Measurements from ENCODE around the gene FMN1. TPM values are rescaled to one million over a fixed set of nuclear protein-coding genes. Genes with fewer than 3 reads are reported as not detected.

FMN1 gene
- total and polyA plus RNA-seq, 2 of the 13 experiments (the other 11 are each of a cell fraction or from before 2014, with no cell fraction given): 0.20 to 0.60 TPM

GRCh38 chr15:33111041-33111451, 83.5 kb downstream of the FMN1 start (continued):
- TF ChIP-seq, protein P1, sequence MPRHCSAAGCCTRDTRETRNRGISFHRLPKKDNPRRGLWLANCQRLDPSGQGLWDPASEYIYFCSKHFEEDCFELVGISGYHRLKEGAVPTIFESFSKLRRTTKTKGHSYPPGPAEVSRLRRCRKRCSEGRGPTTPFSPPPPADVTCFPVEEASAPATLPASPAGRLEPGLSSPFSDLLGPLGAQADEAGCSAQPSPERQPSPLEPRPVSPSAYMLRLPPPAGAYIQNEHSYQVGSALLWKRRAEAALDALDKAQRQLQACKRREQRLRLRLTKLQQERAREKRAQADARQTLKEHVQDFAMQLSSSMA (CRISPR knock-in tag; IDR thresholded peaks at IDR 0.05): no peak
- no peak for TF ChIP-seq YEATS4 (CRISPR knock-in tag; IDR thresholded peaks at IDR 0.05; ENCODE audit: borderline replicate concordance)
- no peak for TF ChIP-seq GABPA (IDR thresholded peaks at IDR 0.05; ENCODE audit: low read depth, low read length)
- TF ChIP-seq GABPA (CRISPR knock-in tag; IDR thresholded peaks at IDR 0.05; ENCODE audit: low read depth): no peak
- TF ChIP-seq, protein P2, sequence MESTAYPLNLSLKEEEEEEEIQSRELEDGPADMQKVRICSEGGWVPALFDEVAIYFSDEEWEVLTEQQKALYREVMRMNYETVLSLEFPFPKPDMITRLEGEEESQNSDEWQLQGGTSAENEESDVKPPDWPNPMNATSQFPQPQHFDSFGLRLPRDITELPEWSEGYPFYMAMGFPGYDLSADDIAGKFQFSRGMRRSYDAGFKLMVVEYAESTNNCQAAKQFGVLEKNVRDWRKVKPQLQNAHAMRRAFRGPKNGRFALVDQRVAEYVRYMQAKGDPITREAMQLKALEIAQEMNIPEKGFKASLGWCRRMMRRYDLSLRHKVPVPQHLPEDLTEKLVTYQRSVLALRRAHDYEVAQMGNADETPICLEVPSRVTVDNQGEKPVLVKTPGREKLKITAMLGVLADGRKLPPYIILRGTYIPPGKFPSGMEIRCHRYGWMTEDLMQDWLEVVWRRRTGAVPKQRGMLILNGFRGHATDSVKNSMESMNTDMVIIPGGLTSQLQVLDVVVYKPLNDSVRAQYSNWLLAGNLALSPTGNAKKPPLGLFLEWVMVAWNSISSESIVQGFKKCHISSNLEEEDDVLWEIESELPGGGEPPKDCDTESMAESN (CRISPR knock-in tag; conservative IDR thresholded peaks at IDR 0.05): no peak
- TF ChIP-seq ZNF331 (CRISPR knock-in tag; IDR thresholded peaks at IDR 0.05): no peak

GRCh38 chr15:33109345-33109744, 85.2 kb downstream of the FMN1 start:
- Histone ChIP-seq H3K27me3 (ENCODE audit: control insufficient read depth in 1 of 2, insufficient read depth in 2 of 2, low read length in 2 of 2) (no peaks in the 10 kb centered on the region; a peak in 1 of 5 replicates), H2AFZ (ENCODE audit: low read length) (no peak overlapping the region), H3K9ac (ENCODE audit: insufficient read depth, low read depth, low read length) (no peak overlapping the region), H4K20me1 (ENCODE audit: insufficient read depth, low read length) (no peaks in the 10 kb centered on the region), H3K4me3 (replicated peaks in 1 of 3; ENCODE audit: insufficient read depth in 1 of 3, low read depth in 2 of 3, low read length in 3 of 3) (no peak overlapping the region), H3K4me2 (ENCODE audit: low read depth, low read length) (no peak overlapping the region), H3K79me2 (ENCODE audit: insufficient read depth, low read length) (no peaks in the 10 kb centered on the region), H3K27ac (ENCODE audit: extremely low read length, insufficient read depth, low read length) (no peak overlapping the region), H3K36me3 (replicated peaks in 1 of 2; ENCODE audit: control insufficient read depth in 1 of 2, insufficient read depth in 2 of 2, low read length in 2 of 2) (no peaks in the 10 kb centered on the region), H3K4me1 (ENCODE audit: insufficient read depth, low read length) (no peaks in the 10 kb centered on the region), H3K9me3 (ENCODE audit: low read length) (no peaks in the 10 kb centered on the region)
- BruUV-seq (replicated peaks): no TSS peak
- CTCF ChIA-PET (ENCODE audit: low intra/inter-chr PET ratio, low total read pairs): no interaction called here
- DNase-seq (ENCODE audit: low spot score): no peak
- POLR2A ChIA-PET: no interaction called here
- intact Hi-C loops (cut with micrococcal nuclease; ENCODE audit: unreplicated experiment): no loop called here
- no peak for TF ChIP-seq ZC3H4 (CRISPR knock-in tag; IDR thresholded peaks at IDR 0.05; ENCODE audit: borderline replicate concordance)
- no peak for TF ChIP-seq RAD51 (IDR thresholded peaks at IDR 0.05; ENCODE audit: borderline replicate concordance)
- TF ChIP-seq PHB2 (IDR thresholded peaks at IDR 0.05; ENCODE audit: partially characterized antibody): no peak
- no peak for TF ChIP-seq KDM5B (CRISPR knock-in tag; IDR thresholded peaks at IDR 0.05; ENCODE audit: borderline replicate concordance)
- no peak for TF ChIP-seq POLR2G (IDR thresholded peaks at IDR 0.05; ENCODE audit: low read depth, low read length)
- TF ChIP-seq, protein P3, sequence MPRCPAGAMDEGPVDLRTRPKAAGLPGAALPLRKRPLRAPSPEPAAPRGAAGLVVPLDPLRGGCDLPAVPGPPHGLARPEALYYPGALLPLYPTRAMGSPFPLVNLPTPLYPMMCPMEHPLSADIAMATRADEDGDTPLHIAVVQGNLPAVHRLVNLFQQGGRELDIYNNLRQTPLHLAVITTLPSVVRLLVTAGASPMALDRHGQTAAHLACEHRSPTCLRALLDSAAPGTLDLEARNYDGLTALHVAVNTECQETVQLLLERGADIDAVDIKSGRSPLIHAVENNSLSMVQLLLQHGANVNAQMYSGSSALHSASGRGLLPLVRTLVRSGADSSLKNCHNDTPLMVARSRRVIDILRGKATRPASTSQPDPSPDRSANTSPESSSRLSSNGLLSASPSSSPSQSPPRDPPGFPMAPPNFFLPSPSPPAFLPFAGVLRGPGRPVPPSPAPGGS (CRISPR knock-in tag; IDR thresholded peaks at IDR 0.05): no peak
- no peak for TF ChIP-seq ZBTB25 (CRISPR knock-in tag; IDR thresholded peaks at IDR 0.05)
- 52% methylated on average over 4 of the region's 4 CpGs for WGBS (ENCODE audit: low lambda C conversion rate)
- in situ Hi-C loops (cut with HindIII; ENCODE audit: extremely low pct_ligation_motif_present, low pct_unique_long_range_greater_than_20kb): no loop called here
- no peak for ATAC-seq
- FAIRE-seq: no peak

Measured in HepG2 (cell line).